Stimulated activated CD4-positive, alpha-beta T cell treated with anti-CD3 and anti-CD28 coated beads, Interleukin-1b, Interleukin-23, amount 100 ng/mL, for 48 hours (primary cell): ENCODE data around the gene SMCHD1.

Source experiments
- DNase-seq: peaks from one replicate; pipeline ENCODE4 v3.0.0-alpha.2; 2020

Gene SMCHD1

GRCh38 chr18:2655178-2655953 lies at the start of gene SMCHD1:
TSS of gene SMCHD1 (plus strand) at chr18:2655726. CDS start at chr18:2656076, 350 bp downstream.
- peak; percentile 93 for DNase-seq

- no peak for DNase-seq
Observed at GRCh38 chr18:2606335-2606734, 49.2 kb upstream of the SMCHD1 start.

DNA sequence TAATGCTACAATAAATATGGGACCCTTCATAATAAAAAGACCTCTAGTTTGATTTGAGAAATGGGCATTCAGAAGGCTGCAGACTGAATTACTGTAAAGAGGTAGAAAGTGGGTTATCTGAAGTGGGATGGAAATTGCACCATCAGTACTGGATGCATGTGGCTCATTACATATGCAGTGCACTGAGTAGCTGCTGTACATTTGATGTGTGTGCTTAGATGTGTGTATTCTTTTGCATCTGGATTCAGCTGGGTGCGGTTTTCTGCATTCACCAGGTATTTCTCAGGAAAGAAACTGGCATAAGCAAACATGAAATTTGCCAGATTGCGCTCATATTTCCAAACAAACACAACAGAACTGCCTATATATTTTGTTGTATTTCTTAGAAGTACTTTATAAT lies 45.9 kb upstream of the SMCHD1 start:
- no peak for DNase-seq

DNA sequence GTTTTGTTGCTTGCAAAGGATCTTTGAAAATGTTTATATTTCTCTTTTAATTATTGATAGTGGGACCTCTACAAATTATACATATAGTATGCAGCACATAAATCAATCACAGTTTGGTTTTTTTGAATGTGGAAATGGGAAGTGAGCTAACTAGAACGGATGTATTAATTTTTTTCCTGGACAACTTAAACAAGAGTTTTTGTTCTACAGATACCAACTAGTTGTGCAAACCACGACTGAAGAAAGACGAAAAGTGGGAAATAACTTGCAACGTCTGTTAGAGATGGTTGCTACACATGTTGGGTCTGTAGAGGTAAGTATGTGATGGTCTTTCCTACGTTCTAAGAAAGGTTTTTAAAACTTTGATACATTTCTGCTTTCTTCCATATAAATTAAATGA lies 45.0 kb upstream of the SMCHD1 start:
- DNase-seq = no peak

GRCh38 chr18:2612996-2613395 lies 42.5 kb upstream of the SMCHD1 start:
- no peak for DNase-seq

- no peak for DNase-seq
Observed at GRCh38 chr18:2617401-2617998, 38.0 kb upstream of the SMCHD1 start.

DNA sequence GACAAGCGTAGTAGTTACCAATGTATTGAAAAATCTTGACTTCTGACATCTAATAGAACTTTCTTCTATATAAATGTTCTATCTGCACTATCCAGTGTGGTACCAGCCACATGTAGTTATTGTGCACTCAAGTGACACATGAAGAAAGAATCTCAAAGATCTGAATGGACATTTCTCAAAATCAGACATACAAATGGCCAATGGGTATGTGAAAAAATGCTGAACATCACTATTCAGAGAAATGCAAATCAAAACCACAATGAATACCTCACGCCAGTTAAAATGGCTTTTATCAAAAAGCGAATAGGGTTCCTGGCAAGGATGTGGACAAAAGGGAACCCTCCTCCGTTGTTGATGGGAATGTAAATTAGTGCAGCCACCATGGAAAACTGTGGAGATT lies 37.5 kb upstream of the SMCHD1 start:
- no peak for DNase-seq

GRCh38 chr18:2625217-2625616 lies 30.3 kb upstream of the SMCHD1 start:
- DNase-seq = no peak

- peak; percentile 47 for DNase-seq
Observed at GRCh38 chr18:2627821-2628276, 27.7 kb upstream of the SMCHD1 start.

GRCh38 chr18:2629003-2629402 lies 26.5 kb upstream of the SMCHD1 start:
- no peak for DNase-seq

DNA sequence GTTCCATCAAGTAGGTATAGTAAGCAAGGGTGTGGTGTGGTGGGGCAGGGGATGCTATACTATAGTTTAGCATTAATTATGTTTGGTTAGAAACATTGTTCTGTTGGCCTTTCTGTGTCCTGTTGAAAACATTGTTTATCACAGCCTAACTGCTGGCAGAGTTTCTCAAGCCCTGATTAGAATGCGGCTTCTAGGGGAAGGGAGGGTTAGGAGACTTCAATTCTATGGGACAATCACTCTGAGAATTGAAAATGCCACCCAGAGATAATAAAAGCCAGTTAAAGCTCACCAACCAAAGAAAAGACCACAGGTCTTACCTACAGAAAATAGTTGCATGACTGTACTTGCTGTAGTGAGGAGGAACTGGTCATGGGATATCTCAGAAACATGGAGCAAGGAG lies 19.9 kb upstream of the SMCHD1 start:
- no peak for DNase-seq

GRCh38 chr18:2636126-2636631 lies 19.3 kb upstream of the SMCHD1 start:
- no peak for DNase-seq

DNA sequence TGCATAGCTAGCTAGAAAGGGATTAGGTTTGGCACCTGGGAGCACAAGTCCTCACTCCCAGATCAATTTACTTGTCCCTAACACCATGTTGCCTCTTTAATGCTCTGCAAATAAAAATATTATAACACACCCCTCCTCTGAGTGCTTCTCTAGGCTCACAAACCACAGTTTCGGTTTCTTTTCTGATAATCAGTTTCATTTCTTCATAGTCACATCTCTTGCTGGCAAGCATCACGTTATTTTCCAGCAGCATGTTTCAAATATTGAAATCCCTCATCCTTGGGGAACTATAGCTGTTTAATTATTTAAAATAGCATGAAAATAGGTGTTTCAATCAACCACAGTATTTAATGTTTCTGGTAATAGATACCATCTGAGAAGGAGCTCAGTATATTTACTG lies 13.9 kb upstream of the SMCHD1 start:
- DNase-seq = no peak

DNA sequence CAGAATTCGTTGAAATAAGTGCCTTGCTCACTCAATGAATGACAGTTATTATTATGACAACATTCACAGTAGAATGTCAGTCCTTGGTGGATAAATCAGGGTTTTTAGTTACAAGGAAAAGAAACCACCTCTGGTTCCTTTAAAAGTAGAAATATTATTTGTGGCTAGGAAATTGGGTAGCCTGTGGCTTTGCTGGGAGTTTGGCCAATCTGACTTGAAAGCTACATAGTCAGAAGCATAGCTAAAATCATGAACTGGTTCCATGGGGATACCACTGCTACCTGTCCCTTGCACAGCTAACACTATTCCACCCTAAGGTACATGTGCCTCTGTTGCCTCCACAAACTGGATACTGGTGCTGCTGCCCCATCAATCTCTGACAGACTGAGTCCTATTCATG lies 12.8 kb upstream of the SMCHD1 start:
- no peak for DNase-seq

DNA sequence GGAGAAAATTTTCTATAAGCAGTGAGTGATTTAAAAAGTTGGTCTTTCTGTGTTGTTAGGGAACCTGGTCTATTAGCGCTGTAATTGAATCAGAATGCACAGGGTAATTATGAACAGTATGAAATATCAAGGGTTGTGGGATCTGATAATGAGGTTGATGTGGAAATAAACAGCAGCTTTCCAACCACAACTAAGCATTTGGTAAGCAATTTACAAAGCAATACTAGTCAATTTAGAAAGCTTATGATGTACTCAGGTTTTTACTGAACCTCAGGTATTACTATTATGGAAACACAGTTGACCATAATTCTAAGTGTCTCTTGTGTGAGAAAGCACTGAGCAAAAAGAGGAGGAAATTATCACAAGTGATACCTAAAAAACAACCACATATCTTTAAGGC lies 11.0 kb upstream of the SMCHD1 start:
- no peak for DNase-seq

GRCh38 chr18:2651981-2652380 lies 3.5 kb upstream of the SMCHD1 start:
- no peak for DNase-seq

GRCh38 chr18:2653467-2653866 lies 2.1 kb upstream of the SMCHD1 start:
- DNase-seq = no peak

- DNase-seq = no peak
Observed at GRCh38 chr18:2654169-2654927, 1.2 kb upstream of the SMCHD1 start.

- peak; percentile 60 for DNase-seq
Observed at GRCh38 chr18:2654928-2655177, 673 bp upstream of the SMCHD1 start.

DNA sequence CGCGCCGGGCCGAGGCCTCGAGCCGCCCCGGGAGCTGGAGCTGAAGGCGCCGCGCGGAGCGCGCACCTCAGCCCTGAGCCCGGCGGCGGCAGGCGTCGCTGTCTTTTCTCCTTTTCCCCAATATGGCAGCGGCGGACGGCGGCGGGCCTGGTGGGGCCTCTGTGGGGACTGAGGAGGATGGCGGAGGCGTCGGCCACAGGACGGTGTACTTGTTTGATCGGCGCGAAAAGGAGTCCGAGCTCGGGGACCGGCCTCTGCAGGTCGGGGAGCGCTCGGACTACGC lies 369 bp downstream of the SMCHD1 start:
- no peak for DNase-seq

GRCh38 chr18:2656237-2656980 lies 883 bp downstream of the SMCHD1 start:
- peak; percentile 55 for DNase-seq

GRCh38 chr18:2656981-2657512 lies 1.5 kb downstream of the SMCHD1 start:
- DNase-seq = no peak

GRCh38 chr18:2657788-2658458 lies 2.4 kb downstream of the SMCHD1 start:
- no peak for DNase-seq
